HEK293 (cell line): ENCODE measurements around the gene RAI14.

Experiments used
- CTCF ChIA-PET: fragments of 350-600 bp; formaldehyde crosslinking; extraction: SDS; loops from one replicate; lab custom pipeline; 2021; ENCODE audit warnings: antibody characterized with exemption; lab: Yijun Ruan, JAX
- POLR2A ChIA-PET: fragments of 300-600 bp; formaldehyde crosslinking; extraction: SDS; loops from one replicate; lab custom pipeline; 2020; ENCODE audit warnings: antibody characterized with exemption, inconsistent platforms; lab: Yijun Ruan, JAX
- H3K27ac ChIP-seq: fragments of 200-500 bp; sonication (Bioruptor generic); 2 replicates; pipeline ENCODE4 v1.5.1; 2014; ENCODE audit warnings: low read depth, low read length, control low read depth, inconsistent platforms; ENCODE audit errors: extremely low read depth
- H3K36me3 ChIP-seq, 2 experiments: fragments of 200-500 bp in 1 of 2; sonication (Bioruptor generic) in 1 of 2; 1 replicate in 1 of 2; 2 replicates in 1 of 2; pipeline ENCODE4 v1.5.1; 2014 to 2017; ENCODE audit warnings: inconsistent platforms in 2 of 2, low read length in 2 of 2; ENCODE audit not compliant: control insufficient read depth in 2 of 2, insufficient read depth in 1 of 2
- H3K4me1 ChIP-seq: fragments of 200-500 bp; sonication (Bioruptor generic); 2 replicates; pipeline ENCODE4 v1.5.1; 2014; ENCODE audit warnings: mild to moderate bottlenecking, low read length, inconsistent platforms; ENCODE audit not compliant: control insufficient read depth, insufficient read depth
- H3K4me3 ChIP-seq: 2 replicates; pipeline ENCODE4 v1.5.1; 2011; ENCODE audit warnings: low read depth, mild to moderate bottlenecking, control low read depth, low read length, moderate library complexity
- H3K9me3 ChIP-seq: fragments of 200-500 bp; sonication (Bioruptor generic); 2 replicates; pipeline ENCODE4 v1.5.1; 2014; ENCODE audit warnings: low read depth, low read length, inconsistent platforms; ENCODE audit not compliant: control insufficient read depth, insufficient read depth
- KLF17 ChIP-seq: fragments of 450-650 bp; formaldehyde crosslinking; IDR thresholded peaks from 2 replicates; pipeline ENCODE4 v1.5.1; 2016; ENCODE audit warnings: missing biosample characterization, missing genetic modification characterization
- SP2 ChIP-seq: fragments of 450-650 bp; formaldehyde crosslinking; IDR thresholded peaks from 2 replicates; pipeline ENCODE4 v1.5.1; 2016; ENCODE audit warnings: missing biosample characterization, missing genetic modification characterization
- ZBTB20 ChIP-seq: fragments of 450-650 bp; formaldehyde crosslinking; IDR thresholded peaks from 2 replicates; pipeline ENCODE4 v1.5.1; 2016; ENCODE audit warnings: missing biosample characterization, missing genetic modification characterization
- ZBTB49 ChIP-seq: fragments of 450-650 bp; formaldehyde crosslinking; IDR thresholded peaks from 2 replicates; pipeline ENCODE4 v1.5.1; 2016; ENCODE audit warnings: missing biosample characterization, missing genetic modification characterization, low read depth
- ZIC2 ChIP-seq: fragments of 450-650 bp; formaldehyde crosslinking; IDR thresholded peaks from 2 replicates; pipeline ENCODE4 v1.5.1; 2016; ENCODE audit warnings: missing biosample characterization, missing genetic modification characterization
- ZNF16 ChIP-seq: fragments of 450-650 bp; formaldehyde crosslinking; IDR thresholded peaks from 2 replicates; pipeline ENCODE4 v1.5.1; 2016; ENCODE audit warnings: low read depth, missing biosample characterization, missing genetic modification characterization
- ZNF18 ChIP-seq: fragments of 450-650 bp; formaldehyde crosslinking; IDR thresholded peaks from 2 replicates; pipeline ENCODE4 v1.5.1; 2016; ENCODE audit warnings: missing biosample characterization, missing genetic modification characterization
- ZNF280D ChIP-seq: fragments of 450-650 bp; formaldehyde crosslinking; IDR thresholded peaks from 2 replicates; pipeline ENCODE4 v1.5.1; 2016; ENCODE audit warnings: missing biosample characterization, missing genetic modification characterization
- ZNF341 ChIP-seq: fragments of 450-650 bp; formaldehyde crosslinking; IDR thresholded peaks from 2 replicates; pipeline ENCODE4; 2016; ENCODE audit warnings: low read depth, missing biosample characterization, missing genetic modification characterization
- ZNF529 ChIP-seq: fragments of 450-650 bp; formaldehyde crosslinking; IDR thresholded peaks from 2 replicates; pipeline ENCODE4 v1.5.1; 2017; ENCODE audit warnings: missing genetic modification characterization, missing biosample characterization; ENCODE audit not compliant: insufficient replicate concordance
- ZNF549 ChIP-seq: fragments of 450-650 bp; IDR thresholded peaks from 2 replicates; pipeline ENCODE4 v1.5.1; 2018; ENCODE audit warnings: missing biosample characterization, missing genetic modification characterization, mild to moderate bottlenecking, inconsistent platforms, moderate library complexity
- ZNF580 ChIP-seq: fragments of 450-650 bp; formaldehyde crosslinking; IDR thresholded peaks from 2 replicates; pipeline ENCODE4 v1.5.1; 2016; ENCODE audit warnings: missing biosample characterization, missing genetic modification characterization
- ZNF623 ChIP-seq: fragments of 450-650 bp; formaldehyde crosslinking; IDR thresholded peaks from 2 replicates; pipeline ENCODE4 v1.5.1; 2016; ENCODE audit warnings: missing biosample characterization, missing genetic modification characterization
- ZNF660 ChIP-seq: fragments of 450-650 bp; IDR thresholded peaks from 2 replicates; pipeline ENCODE4 v1.5.1; 2018; ENCODE audit warnings: missing biosample characterization, mild to moderate bottlenecking, missing genetic modification characterization
- ZNF677 ChIP-seq: fragments of 450-650 bp; IDR thresholded peaks from 2 replicates; pipeline ENCODE4 v1.5.0; 2018; ENCODE audit warnings: missing biosample characterization, mild to moderate bottlenecking, missing genetic modification characterization, moderate library complexity
- ZSCAN5A ChIP-seq: fragments of 450-650 bp; formaldehyde crosslinking; IDR thresholded peaks from 2 replicates; pipeline ENCODE4 v1.5.1; 2016; ENCODE audit warnings: missing biosample characterization, missing genetic modification characterization

The RAI14 gene

GRCh38 chr5:34857161-34857560 is 201.0 kb downstream of the RAI14 start:
- CTCF ChIA-PET = no interaction called here

GRCh38 chr5:34857894-34858293 is 201.8 kb downstream of the RAI14 start:
- no peaks in the 10 kb centered on the region for H3K9me3 ChIP-seq
- no peaks in the 10 kb centered on the region for H3K36me3 ChIP-seq
- H3K27ac ChIP-seq = no peak overlapping the region
- POLR2A ChIA-PET = no interaction called here
- CTCF ChIA-PET = interaction anchor here (0.9 kb wide), 2 partner anchors 28 to 36 kb away, joined by 4 read pairs; no protein-coding TSS in a partner anchor
- H3K4me3 ChIP-seq = no peak overlapping the region
- TF ChIP-seq ZSCAN5A (tag by site-specific recombination) = no peak
- TF ChIP-seq ZNF580 (tag by site-specific recombination) = no peak
- no peak for TF ChIP-seq ZNF16
- TF ChIP-seq, all 188 proteins: peak for 0
- H3K4me1 ChIP-seq = peaks cover 13% of the 10 kb centered on the region

More at GRCh38 chr5:34857161-34857560, 201.0 kb downstream of the RAI14 start:
- POLR2A ChIA-PET = no interaction called here
- no peaks in the 10 kb centered on the region for H3K36me3 ChIP-seq
- TF ChIP-seq ZNF529 (no peak), ZNF677 (no peak)
- no peak overlapping the region for H3K27ac ChIP-seq
- H3K4me1 ChIP-seq = peaks cover 13% of the 10 kb centered on the region
- H3K4me3 ChIP-seq = no peak overlapping the region
- H3K9me3 ChIP-seq = no peaks in the 10 kb centered on the region

GRCh38 chr5:34858790-34859189 is 202.7 kb downstream of the RAI14 start:
- ChIA-PET CTCF (interaction anchor here (0.9 kb wide), 2 partner anchors 27 to 35 kb away, joined by 4 read pairs; no protein-coding TSS in a partner anchor), POLR2A (no interaction called here)
- Histone ChIP-seq H3K9me3 (no peaks in the 10 kb centered on the region), H3K4me3 (no peak overlapping the region), H3K27ac (no peak overlapping the region), H3K4me1 (peaks cover 13% of the 10 kb centered on the region), H3K36me3 (no peaks in the 10 kb centered on the region)
- peak; percentile 63 for TF ChIP-seq ZBTB20 (tag by site-specific recombination)
- TF ChIP-seq ZNF549 (tag by site-specific recombination) = no peak
- TF ChIP-seq ZNF341 = peak; percentile 40; the same call in 1 of the 2 replicates
- TF ChIP-seq ZBTB49 = no peak

- POLR2A ChIA-PET = interaction anchor here (0.6 kb wide), 1 partner anchor 10 kb away, joined by 3 read pairs; no protein-coding TSS in a partner anchor
- CTCF ChIA-PET = interaction anchor here (0.6 to 1.3 kb wide), 2 partner anchors 40 to 991 kb away, joined by 3 read pairs; no protein-coding TSS in a partner anchor
These were observed 203.1 kb downstream of the RAI14 start for GRCh38 chr5:34859253-34859652.

More at GRCh38 chr5:34859253-34859652, 203.1 kb downstream of the RAI14 start:
- no peak for TF ChIP-seq ZNF660 (tag by site-specific recombination)
- TF ChIP-seq ZIC2 (tag by site-specific recombination) = no peak
- TF ChIP-seq ZNF280D = no peak
- no peak for TF ChIP-seq KLF17 (tag by site-specific recombination)
- TF ChIP-seq ZNF623 = no peak
- no peak for TF ChIP-seq ZNF18
- TF ChIP-seq ZNF677 = no peak
- TF ChIP-seq SP2 = no peak
- Histone ChIP-seq H3K4me1 (peaks cover 8% of the 10 kb centered on the region), H3K9me3 (no peaks in the 10 kb centered on the region), H3K4me3 (no peak overlapping the region), H3K36me3 (no peaks in the 10 kb centered on the region), H3K27ac (no peak overlapping the region)
